WERI-Rb-1 (cell line): ENCODE data around the gene EPN3.

Experiments
- DNase-seq: peaks from one replicate; pipeline ENCODE4 v3.0.0-alpha.2; 2020
- H3K27ac ChIP-seq: fragments of 250-450 bp; sonication (Bioruptor Pico); 2 replicates; pipeline ENCODE4 v1.5.1; 2020; ENCODE audit warnings: mild to moderate bottlenecking, moderate library complexity
- H3K27me3 ChIP-seq: fragments of 250-450 bp; sonication (Bioruptor Pico); 2 replicates; pipeline ENCODE4 v1.5.1; 2021; ENCODE audit warnings: mild to moderate bottlenecking, low read depth, moderate library complexity; ENCODE audit not compliant: insufficient read depth, severe bottlenecking
- H3K36me3 ChIP-seq: fragments of 250-450 bp; sonication (Bioruptor Pico); 2 replicates; pipeline ENCODE4 v1.5.1; 2020; ENCODE audit warnings: mild to moderate bottlenecking, moderate library complexity
- H3K4me3 ChIP-seq: 2 replicates; pipeline ENCODE4 v1.5.1; 2011; ENCODE audit warnings: low read depth, mild to moderate bottlenecking, control low read depth, low read length
- H3K9me3 ChIP-seq: fragments of 250-450 bp; sonication (Bioruptor Pico); 2 replicates; pipeline ENCODE4 v1.5.1; 2021; ENCODE audit warnings: mild to moderate bottlenecking, moderate library complexity; ENCODE audit not compliant: severe bottlenecking
- TF ChIP-seq, protein P1 (sequence below): IDR thresholded peaks from 2 replicates; pipeline ENCODE4 v1.5.1; 2011; ENCODE audit warnings: low read depth, mild to moderate bottlenecking, control low read depth, inconsistent platforms, low read length

The EPN3 gene

GRCh38 chr17:50568659-50569058 lies 36.1 kb downstream of the EPN3 start:
- Histone ChIP-seq H3K27me3 (no peaks in the 10 kb centered on the region), H3K36me3 (peaks cover 66% of the 10 kb centered on the region), H3K9me3 (no peaks in the 10 kb centered on the region), H3K4me3 (no peak overlapping the region), H3K27ac (peak overlapping the region; percentile 96)
- DNase-seq: no peak
- TF ChIP-seq, protein P1, sequence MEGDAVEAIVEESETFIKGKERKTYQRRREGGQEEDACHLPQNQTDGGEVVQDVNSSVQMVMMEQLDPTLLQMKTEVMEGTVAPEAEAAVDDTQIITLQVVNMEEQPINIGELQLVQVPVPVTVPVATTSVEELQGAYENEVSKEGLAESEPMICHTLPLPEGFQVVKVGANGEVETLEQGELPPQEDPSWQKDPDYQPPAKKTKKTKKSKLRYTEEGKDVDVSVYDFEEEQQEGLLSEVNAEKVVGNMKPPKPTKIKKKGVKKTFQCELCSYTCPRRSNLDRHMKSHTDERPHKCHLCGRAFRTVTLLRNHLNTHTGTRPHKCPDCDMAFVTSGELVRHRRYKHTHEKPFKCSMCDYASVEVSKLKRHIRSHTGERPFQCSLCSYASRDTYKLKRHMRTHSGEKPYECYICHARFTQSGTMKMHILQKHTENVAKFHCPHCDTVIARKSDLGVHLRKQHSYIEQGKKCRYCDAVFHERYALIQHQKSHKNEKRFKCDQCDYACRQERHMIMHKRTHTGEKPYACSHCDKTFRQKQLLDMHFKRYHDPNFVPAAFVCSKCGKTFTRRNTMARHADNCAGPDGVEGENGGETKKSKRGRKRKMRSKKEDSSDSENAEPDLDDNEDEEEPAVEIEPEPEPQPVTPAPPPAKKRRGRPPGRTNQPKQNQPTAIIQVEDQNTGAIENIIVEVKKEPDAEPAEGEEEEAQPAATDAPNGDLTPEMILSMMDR: no peak

DNA sequence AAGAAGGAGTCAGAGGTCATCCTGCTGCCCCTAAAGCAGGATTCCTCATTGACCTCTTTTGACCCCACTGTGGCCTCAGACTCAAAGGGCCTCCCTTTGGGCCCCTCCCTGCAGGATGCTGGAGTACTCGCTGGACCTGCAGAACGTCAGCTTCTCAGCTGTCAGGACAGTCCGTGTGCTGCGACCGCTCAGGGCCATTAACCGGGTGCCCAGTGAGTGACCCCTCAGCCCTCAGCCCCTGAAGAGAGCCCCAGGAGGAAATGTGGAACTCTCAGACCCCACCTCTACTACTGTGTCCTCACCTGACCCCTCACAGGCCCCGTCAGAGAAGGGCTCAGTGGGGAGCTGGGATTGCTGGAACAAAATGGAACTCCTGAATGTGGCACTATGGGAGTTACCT lies 37.1 kb downstream of the EPN3 start:
- DNase-seq: no peak
- H3K27ac ChIP-seq: peak overlapping the region; percentile 96
- H3K27me3 ChIP-seq: no peaks in the 10 kb centered on the region
- H3K4me3 ChIP-seq: no peak overlapping the region
- H3K9me3 ChIP-seq: no peaks in the 10 kb centered on the region
- H3K36me3 ChIP-seq: peaks cover 66% of the 10 kb centered on the region
- TF ChIP-seq, protein P1: no peak

GRCh38 chr17:50570032-50570431 lies 37.5 kb downstream of the EPN3 start:
- peak; percentile 87 for DNase-seq
- H3K27me3 ChIP-seq: no peaks in the 10 kb centered on the region
- no peak overlapping the region for H3K4me3 ChIP-seq
- TF ChIP-seq, protein P1: no peak
- peaks cover 71% of the 10 kb centered on the region for H3K36me3 ChIP-seq
- H3K27ac ChIP-seq: peak overlapping the region; percentile 96
- H3K9me3 ChIP-seq: no peaks in the 10 kb centered on the region

DNA sequence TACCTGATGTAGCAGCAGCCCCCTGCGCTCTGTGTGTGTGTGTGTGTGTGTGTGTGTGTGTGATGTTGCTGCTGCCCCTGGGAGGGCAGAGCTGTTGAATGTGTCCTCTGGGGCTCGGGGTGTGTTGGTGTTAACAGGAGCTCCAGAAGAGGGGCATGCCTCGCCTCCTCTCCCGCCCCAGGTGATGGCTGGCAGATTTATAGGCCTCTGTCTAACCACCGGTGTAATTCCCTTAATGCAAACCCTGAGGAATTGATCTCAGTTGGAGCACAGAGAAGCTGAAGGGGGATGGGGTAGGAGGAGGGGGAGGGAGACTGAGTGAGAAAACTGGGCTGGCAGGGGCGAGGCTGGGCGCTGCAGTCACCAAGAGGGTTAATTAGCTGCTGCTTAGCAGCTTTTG lies 38.0 kb downstream of the EPN3 start:
- Histone ChIP-seq H3K27ac (peak overlapping the region; percentile 96), H3K9me3 (no peaks in the 10 kb centered on the region), H3K27me3 (no peaks in the 10 kb centered on the region), H3K36me3 (peaks cover 76% of the 10 kb centered on the region), H3K4me3 (no peak overlapping the region)
- TF ChIP-seq, protein P1: no peak
- peak; percentile 97 for DNase-seq

DNA sequence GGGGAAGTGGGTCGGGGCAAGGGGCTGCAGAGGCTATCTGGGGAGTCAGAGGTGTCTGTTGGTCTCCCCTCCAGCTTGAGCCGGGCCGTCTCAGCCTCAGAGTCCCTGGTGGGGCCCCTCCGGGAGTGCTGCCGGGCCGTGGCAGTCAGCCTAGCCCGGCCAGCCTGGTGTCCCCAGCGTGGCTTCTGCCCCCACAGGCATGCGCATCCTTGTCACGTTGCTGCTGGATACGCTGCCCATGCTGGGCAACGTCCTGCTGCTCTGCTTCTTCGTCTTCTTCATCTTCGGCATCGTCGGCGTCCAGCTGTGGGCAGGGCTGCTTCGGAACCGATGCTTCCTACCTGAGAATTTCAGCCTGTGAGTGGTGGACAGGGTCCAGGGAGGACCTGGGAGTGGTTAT lies 39.1 kb downstream of the EPN3 start:
- Histone ChIP-seq H3K9me3 (no peaks in the 10 kb centered on the region), H3K4me3 (no peak overlapping the region), H3K36me3 (peaks cover 79% of the 10 kb centered on the region), H3K27ac (peak overlapping the region; percentile 96), H3K27me3 (no peaks in the 10 kb centered on the region)
- DNase-seq: no peak
- TF ChIP-seq, protein P1: no peak

DNA sequence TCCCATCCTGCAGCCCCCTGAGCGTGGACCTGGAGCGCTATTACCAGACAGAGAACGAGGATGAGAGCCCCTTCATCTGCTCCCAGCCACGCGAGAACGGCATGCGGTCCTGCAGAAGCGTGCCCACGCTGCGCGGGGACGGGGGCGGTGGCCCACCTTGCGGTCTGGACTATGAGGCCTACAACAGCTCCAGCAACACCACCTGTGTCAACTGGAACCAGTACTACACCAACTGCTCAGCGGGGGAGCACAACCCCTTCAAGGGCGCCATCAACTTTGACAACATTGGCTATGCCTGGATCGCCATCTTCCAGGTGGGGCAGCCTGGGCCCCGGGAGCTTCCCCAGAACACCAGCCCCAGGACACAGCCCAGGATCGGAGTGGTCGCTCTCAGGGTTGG lies 40.0 kb downstream of the EPN3 start:
- Histone ChIP-seq H3K27me3 (no peaks in the 10 kb centered on the region), H3K4me3 (no peak overlapping the region), H3K27ac (peak overlapping the region; percentile 96), H3K36me3 (peaks cover 83% of the 10 kb centered on the region), H3K9me3 (no peaks in the 10 kb centered on the region)
- TF ChIP-seq, protein P1: no peak
- no peak for DNase-seq
